ENCODE results near the gene RNF157. TPM values are rescaled to one million over a fixed set of nuclear protein-coding genes. Genes with fewer than 3 reads are reported as not detected.
A peak's percentile ranks its signal among the peaks of the same experiment; 100 is the strongest.

RNF157 gene
- total RNA-seq, 8 experiments from 2014 or later = 1.7 to 36.9 (median 25.6) TPM

GRCh38 chr17:76131692-76132573, 108.4 kb downstream of the RNF157 start:
- peak in 2 of 8 experiments; percentile 4 to 40 for ATAC-seq (replicated peaks in 6 of 8)
- in situ Hi-C loops (cut with MboI; ENCODE audit: low pct_unique_long_range_greater_than_20kb in 2 of 9, low sequenced_read_pairs in 9 of 9, unreplicated experiment in 9 of 9) = no loop called here
- no peak overlapping the region for H3K27ac ChIP-seq
- 0 to 100% methylated on average over 1 to 2 of the region's 21 CpGs; no CpG with 5 or more reads in 8 of the 10 experiments for WGBS, 10 experiments
- peaks cover 22 to 31% of the 10 kb centered on the region in 2 donors for H3K4me1 ChIP-seq (replicated peaks in 1 of 2)
- no peak overlapping the region for H3K4me3 ChIP-seq

GRCh38 chr17:76131051-76131691, 109.1 kb downstream of the RNF157 start:
- peak in 1 of 8 experiments; percentile 8 for ATAC-seq (replicated peaks in 6 of 8)
- peaks cover 17 to 26% of the 10 kb centered on the region in 2 donors for H3K4me1 ChIP-seq (replicated peaks in 1 of 2)
- H3K4me3 ChIP-seq = no peak overlapping the region
- in situ Hi-C loops (cut with MboI; ENCODE audit: low pct_unique_long_range_greater_than_20kb in 2 of 9, low sequenced_read_pairs in 9 of 9, unreplicated experiment in 9 of 9) = no loop called here
- no peak overlapping the region for H3K27ac ChIP-seq
- WGBS, 10 experiments = 15 to 92% (median 81%) methylated on average over 2 to 8 of the region's 21 CpGs; no CpG with 5 or more reads in 4 of the 10 experiments

GRCh38 chr17:76130473-76130872, 109.8 kb downstream of the RNF157 start:
- in situ Hi-C loops (cut with MboI; ENCODE audit: low pct_unique_long_range_greater_than_20kb in 2 of 9, low sequenced_read_pairs in 9 of 9, unreplicated experiment in 9 of 9) = no loop called here
- Histone ChIP-seq H3K27ac (no peak overlapping the region), H3K4me3 (no peak overlapping the region), H3K4me1 (replicated peaks in 1 of 2) (peaks cover 17 to 21% of the 10 kb centered on the region in 2 donors)
- WGBS, 10 experiments = 80 to 100% (median 96%) methylated on average over 1 to 2 of the region's 13 CpGs; no CpG with 5 or more reads in 6 of the 10 experiments
- no peak for ATAC-seq (replicated peaks in 6 of 8)

GRCh38 chr17:76125922-76126321, 114.4 kb downstream of the RNF157 start:
- Histone ChIP-seq H3K27ac (no peak overlapping the region), H3K4me1 (replicated peaks in 1 of 2) (peaks cover 0 to 12% of the 10 kb centered on the region in 2 donors), H3K4me3 (no peak overlapping the region)
- ATAC-seq (replicated peaks in 6 of 8) = no peak
- in situ Hi-C loops (cut with MboI; ENCODE audit: low pct_unique_long_range_greater_than_20kb in 2 of 9, low sequenced_read_pairs in 9 of 9, unreplicated experiment in 9 of 9) = loop anchor here in 1 of 9 experiments (5.0 kb wide), 1 partner anchor 151 kb away; no protein-coding TSS in a partner anchor
- 14 to 100% (median 91%) methylated on average over 1 of the region's 1 CpG; no CpG with 5 or more reads in 7 of the 10 experiments for WGBS, 10 experiments

- Histone ChIP-seq H3K4me3 (no peak overlapping the region), H3K27ac (no peak overlapping the region), H3K4me1 (replicated peaks in 1 of 2) (peaks cover 0 to 12% of the 10 kb centered on the region in 2 donors)
- ATAC-seq (replicated peaks in 6 of 8) = no peak
- 20 to 100% (median 83%) methylated on average over 1 to 4 of the region's 5 CpGs; no CpG with 5 or more reads in 5 of the 10 experiments for WGBS, 10 experiments
- in situ Hi-C loops (cut with MboI; ENCODE audit: low pct_unique_long_range_greater_than_20kb in 2 of 9, low sequenced_read_pairs in 9 of 9, unreplicated experiment in 9 of 9) = loop anchor here in 1 of 9 experiments (5.0 kb wide), 1 partner anchor 152 kb away; no protein-coding TSS in a partner anchor
Observed at GRCh38 chr17:76125391-76125675, 115.0 kb downstream of the RNF157 start.

- peak in 1 of 8 experiments; percentile 24 for ATAC-seq (replicated peaks in 6 of 8)
- 67 to 100% (median 94%) methylated on average over 1 to 15 of the region's 22 CpGs; no CpG with 5 or more reads in 4 of the 10 experiments for WGBS, 10 experiments
- Histone ChIP-seq H3K27ac (no peak overlapping the region), H3K4me3 (no peak overlapping the region), H3K4me1 (replicated peaks in 1 of 2) (peaks cover 0 to 12% of the 10 kb centered on the region in 2 donors)
- in situ Hi-C loops (cut with MboI; ENCODE audit: low pct_unique_long_range_greater_than_20kb in 2 of 9, low sequenced_read_pairs in 9 of 9, unreplicated experiment in 9 of 9) = loop anchor here in 8 of 9 experiments (5.0 to 25.0 kb wide), 2 partner anchors 153 to 163 kb away; no protein-coding TSS in a partner anchor
Observed at GRCh38 chr17:76124582-76125390, 115.5 kb downstream of the RNF157 start.

GRCh38 chr17:76123749-76124581, 116.3 kb downstream of the RNF157 start:
- ATAC-seq (replicated peaks in 6 of 8) = no peak
- 51 to 100% (median 100%) methylated on average over 1 to 5 of the region's 9 CpGs; no CpG with 5 or more reads in 5 of the 10 experiments for WGBS, 10 experiments
- Histone ChIP-seq H3K27ac (no peak overlapping the region), H3K4me3 (no peak overlapping the region), H3K4me1 (replicated peaks in 1 of 2) (peaks cover 0 to 12% of the 10 kb centered on the region in 2 donors)
- in situ Hi-C loops (cut with MboI; ENCODE audit: low pct_unique_long_range_greater_than_20kb in 2 of 9, low sequenced_read_pairs in 9 of 9, unreplicated experiment in 9 of 9) = loop anchor here in 7 of 9 experiments (25.0 kb wide), 1 partner anchor 163 kb away; no protein-coding TSS in a partner anchor

GRCh38 chr17:76123191-76123499, 117.1 kb downstream of the RNF157 start:
- no peak for ATAC-seq (replicated peaks in 6 of 8)
- 39 to 100% (median 75%) methylated on average over 2 to 5 of the region's 5 CpGs for WGBS, 10 experiments
- Histone ChIP-seq H3K4me3 (no peak overlapping the region), H3K4me1 (replicated peaks in 1 of 2) (peaks cover 0 to 12% of the 10 kb centered on the region in 2 donors), H3K27ac (no peak overlapping the region)
- in situ Hi-C loops (cut with MboI; ENCODE audit: low pct_unique_long_range_greater_than_20kb in 2 of 9, low sequenced_read_pairs in 9 of 9, unreplicated experiment in 9 of 9) = loop anchor here in 7 of 9 experiments (25.0 kb wide), 1 partner anchor 164 kb away; no protein-coding TSS in a partner anchor

- no peak for ATAC-seq (replicated peaks in 6 of 8)
- no peak overlapping the region for H3K4me3 ChIP-seq
- in situ Hi-C loops (cut with MboI; ENCODE audit: low pct_unique_long_range_greater_than_20kb in 2 of 9, low sequenced_read_pairs in 9 of 9, unreplicated experiment in 9 of 9) = loop anchor here in 7 of 9 experiments (25.0 kb wide), 1 partner anchor 165 kb away; no protein-coding TSS in a partner anchor
- WGBS, 10 experiments = 67 to 100% (median 100%) methylated on average over 1 to 2 of the region's 24 CpGs; no CpG with 5 or more reads in 3 of the 10 experiments
- H3K4me1 ChIP-seq (replicated peaks in 1 of 2) = peaks cover 0 to 12% of the 10 kb centered on the region in 2 donors
- no peak overlapping the region for H3K27ac ChIP-seq
Observed at GRCh38 chr17:76122431-76123190, 117.7 kb downstream of the RNF157 start.

GRCh38 chr17:76121932-76122430, 118.3 kb downstream of the RNF157 start:
- WGBS, 10 experiments = 85% methylated on average over 4 of the region's 42 CpGs; no CpG with 5 or more reads in 9 of the 10 experiments
- Histone ChIP-seq H3K4me3 (no peak overlapping the region), H3K27ac (no peak overlapping the region), H3K4me1 (replicated peaks in 1 of 2) (peaks cover 0 to 12% of the 10 kb centered on the region in 2 donors)
- in situ Hi-C loops (cut with MboI; ENCODE audit: low pct_unique_long_range_greater_than_20kb in 2 of 9, low sequenced_read_pairs in 9 of 9, unreplicated experiment in 9 of 9) = loop anchor here in 7 of 9 experiments (25.0 kb wide), 1 partner anchor 165 kb away; no protein-coding TSS in a partner anchor
- ATAC-seq (replicated peaks in 6 of 8) = peak in 7 of 8 experiments; percentile 4 to 24 (median 12)

- WGBS, 10 experiments = 40 to 100% (median 83%) methylated on average over 1 to 5 of the region's 5 CpGs; no CpG with 5 or more reads in 4 of the 10 experiments
- in situ Hi-C loops (cut with MboI; ENCODE audit: low pct_unique_long_range_greater_than_20kb in 2 of 9, low sequenced_read_pairs in 9 of 9, unreplicated experiment in 9 of 9) = loop anchor here in 7 of 9 experiments (25.0 kb wide), 1 partner anchor 167 kb away; no protein-coding TSS in a partner anchor
- H3K27ac ChIP-seq = no peak overlapping the region
- peaks cover 0 to 12% of the 10 kb centered on the region in 2 donors for H3K4me1 ChIP-seq (replicated peaks in 1 of 2)
- no peak for ATAC-seq (replicated peaks in 6 of 8)
- no peak overlapping the region for H3K4me3 ChIP-seq
Observed at GRCh38 chr17:76120658-76121008, 119.7 kb downstream of the RNF157 start.

Data from motor neuron (in vitro differentiated cells).